SK-N-SH treated with all-trans-retinoic acid at 6 μM for 48 hours (cell line): ENCODE measurements around the gene CNTFR.

Source experiments
- ATAC-seq: fragments of 200-7000 bp; cut with Tn5 transposase; 3 replicates; pipeline ENCODE4 v1.9.1; 2020; ENCODE audit warnings: mild to moderate bottlenecking, moderate library complexity
- ARNTL ChIP-seq: fragments of 450-650 bp; formaldehyde crosslinking; IDR thresholded peaks from 2 replicates; pipeline ENCODE4 v1.5.0; 2020; ENCODE audit warnings: low read depth, mild to moderate bottlenecking, moderate library complexity, borderline replicate concordance
- BACH2 ChIP-seq: fragments of 250-450 bp; sonication (Bioruptor Pico); IDR thresholded peaks from 2 replicates; pipeline ENCODE4 v1.9.0; 2021; ENCODE audit warnings: mild to moderate bottlenecking, borderline replicate concordance
- CREB5 ChIP-seq: fragments of 250-450 bp; sonication (Bioruptor Pico); IDR thresholded peaks from 2 replicates; pipeline ENCODE4 v1.5.1; 2020; ENCODE audit warnings: low read depth, mild to moderate bottlenecking, moderate library complexity
- CSDC2 ChIP-seq: fragments of 250-450 bp; sonication (Bioruptor Pico); IDR thresholded peaks from 2 replicates; pipeline ENCODE4 v1.5.0; 2020; ENCODE audit warnings: mild to moderate bottlenecking, moderate library complexity
- ISL1 ChIP-seq: fragments of 250-450 bp; sonication (Bioruptor Pico); IDR thresholded peaks from 2 replicates; pipeline ENCODE4 v2.1.2; 2022; ENCODE audit warnings: mild to moderate bottlenecking, moderate library complexity
- OSR1 ChIP-seq: fragments of 250-450 bp; sonication (Bioruptor Pico); IDR thresholded peaks from 2 replicates; pipeline ENCODE4 v1.8.0; 2022; ENCODE audit warnings: moderate library complexity, mild to moderate bottlenecking, inconsistent platforms
- PATZ1 ChIP-seq: fragments of 250-450 bp; sonication (Bioruptor Pico); IDR thresholded peaks from 2 replicates; pipeline ENCODE4 v1.8.0; 2020; ENCODE audit warnings: mild to moderate bottlenecking, moderate library complexity, borderline replicate concordance
- POU6F1 ChIP-seq: fragments of 250-450 bp; sonication (Bioruptor Pico); IDR thresholded peaks from 2 replicates; pipeline ENCODE4 v1.8.0; 2021; ENCODE audit warnings: low read depth, mild to moderate bottlenecking, moderate library complexity, borderline replicate concordance
- PPARA ChIP-seq: fragments of 250-450 bp; sonication (Bioruptor Pico); IDR thresholded peaks from 2 replicates; pipeline ENCODE4 v1.5.0; 2020; ENCODE audit warnings: mild to moderate bottlenecking, borderline replicate concordance
- SNAI2 ChIP-seq: fragments of 250-450 bp; sonication (Bioruptor Pico); IDR thresholded peaks from 2 replicates; pipeline ENCODE4 v1.5.0; 2020; ENCODE audit warnings: mild to moderate bottlenecking, moderate library complexity
- TCF4 ChIP-seq: fragments of 250-450 bp; sonication (Bioruptor Pico); IDR thresholded peaks from 2 replicates; pipeline ENCODE4 v1.8.0; 2021; ENCODE audit warnings: mild to moderate bottlenecking, moderate library complexity, borderline replicate concordance
- TOX ChIP-seq: fragments of 250-450 bp; sonication (Bioruptor Pico); IDR thresholded peaks from 2 replicates; pipeline ENCODE4 v1.8.0; 2021; ENCODE audit warnings: mild to moderate bottlenecking, moderate library complexity, borderline replicate concordance
- TSHZ2 ChIP-seq: fragments of 250-450 bp; sonication (Bioruptor Pico); IDR thresholded peaks from 2 replicates; pipeline ENCODE4 v1.5.0; 2020; ENCODE audit warnings: mild to moderate bottlenecking, moderate library complexity
- ZC3H10 ChIP-seq: fragments of 250-450 bp; sonication (Bioruptor Pico); IDR thresholded peaks from 2 replicates; pipeline ENCODE4 v1.5.1; 2021; ENCODE audit warnings: mild to moderate bottlenecking, moderate library complexity
- ZFP3 ChIP-seq: fragments of 250-450 bp; sonication (Bioruptor Pico); IDR thresholded peaks from 2 replicates; pipeline ENCODE4 v1.5.0; 2020; ENCODE audit warnings: mild to moderate bottlenecking, moderate library complexity
- ZFP30 ChIP-seq: fragments of 450-650 bp; formaldehyde crosslinking; IDR thresholded peaks from 2 replicates; pipeline ENCODE4 v1.5.0; 2022; ENCODE audit warnings: mild to moderate bottlenecking, moderate library complexity
- ZNF565 ChIP-seq: fragments of 450-650 bp; formaldehyde crosslinking; conservative IDR thresholded peaks from 2 replicates; pipeline ENCODE4 v1.5.0; 2020; ENCODE audit warnings: low read depth, mild to moderate bottlenecking, moderate library complexity
- ZNF8 ChIP-seq: fragments of 450-650 bp; formaldehyde crosslinking; IDR thresholded peaks from 2 replicates; pipeline ENCODE4 v1.5.0; 2020; ENCODE audit warnings: mild to moderate bottlenecking, moderate library complexity

CNTFR gene

GRCh38 chr9:34579808-34580163 lies 9.7 kb downstream of the CNTFR start:
- TF ChIP-seq ZC3H10 (CRISPR knock-in tag) (no peak), POU6F1 (no peak), SNAI2 (CRISPR knock-in tag) (no peak), ZFP30 (CRISPR knock-in tag) (no peak), PATZ1 (CRISPR knock-in tag) (no peak), BACH2 (CRISPR knock-in tag) (no peak), TSHZ2 (CRISPR knock-in tag) (no peak), OSR1 (CRISPR knock-in tag) (no peak), ZFP3 (CRISPR knock-in tag) (no peak), ISL1 (CRISPR knock-in tag) (no peak), ZNF8 (CRISPR knock-in tag) (no peak), ZNF565 (CRISPR knock-in tag) (no peak), TOX (CRISPR knock-in tag) (no peak), ARNTL (CRISPR knock-in tag) (no peak)
- ATAC-seq, result no peak

GRCh38 chr9:34579104-34579807 lies 10.3 kb downstream of the CNTFR start:
- no peak; the same call in 2 of the 3 replicates for ATAC-seq
- TF ChIP-seq POU6F1 (no peak), CREB5 (no peak), TCF4 (CRISPR knock-in tag) (no peak), ZFP30 (CRISPR knock-in tag) (no peak), CSDC2 (CRISPR knock-in tag) (no peak), PATZ1 (CRISPR knock-in tag) (no peak), TSHZ2 (CRISPR knock-in tag) (no peak), ARNTL (CRISPR knock-in tag) (no peak), ZNF8 (CRISPR knock-in tag) (no peak), ZC3H10 (CRISPR knock-in tag) (no peak), ZNF565 (CRISPR knock-in tag) (no peak), OSR1 (CRISPR knock-in tag) (no peak), ISL1 (CRISPR knock-in tag) (no peak), PPARA (CRISPR knock-in tag) (no peak), TOX (CRISPR knock-in tag) (no peak), SNAI2 (CRISPR knock-in tag) (no peak), ZFP3 (CRISPR knock-in tag) (no peak)
